GM19239 (cell line): ENCODE results near the gene UNK.
"Not testable (repeated sequence)": the region's sequence is repeated elsewhere in the genome, so short reads cannot be mapped to it uniquely, and the experiment has no call there.

Source experiments
- DNase-seq: peaks from one replicate; pipeline ENCODE4 v3.0.0; 2011; ENCODE audit warnings: low spot score; ENCODE audit not compliant: insufficient read length
- FAIRE-seq: peaks from 2 replicates; lab custom pipeline; 2011; peaks lifted over from hg19 to GRCh38; lab: Jason Lieb, UNC

Gene UNK

GRCh38 chr17:75791254-75791653 is 6.6 kb downstream of the UNK start:
- DNase-seq, result no peak
- FAIRE-seq, result no peak

- DNase-seq, result no peak
- no peak for FAIRE-seq
Observed at GRCh38 chr17:75793460-75793859, 8.9 kb downstream of the UNK start.

GRCh38 chr17:75795820-75796607 is 11.4 kb downstream of the UNK start:
- FAIRE-seq, result no peak
- no peak for DNase-seq

GRCh38 chr17:75799402-75799801 is 14.8 kb downstream of the UNK start:
- no peak for FAIRE-seq
- no peak for DNase-seq

GRCh38 chr17:75803883-75804282 is 19.3 kb downstream of the UNK start:
- FAIRE-seq (no peak), DNase-seq (no peak)

- no peak for DNase-seq
- no peak for FAIRE-seq
Observed at GRCh38 chr17:75806822-75807500, 22.4 kb downstream of the UNK start.

GRCh38 chr17:75807861-75808260 is 23.3 kb downstream of the UNK start:
- no peak for DNase-seq
- FAIRE-seq, result no peak

- FAIRE-seq, result no peak
- no peak for DNase-seq
Observed at GRCh38 chr17:75808549-75808904, 23.9 kb downstream of the UNK start.

- FAIRE-seq (no peak), DNase-seq (no peak)
Observed at GRCh38 chr17:75808905-75809621, 24.5 kb downstream of the UNK start.

- FAIRE-seq, result no peak
Observed at GRCh38 chr17:75809631-75810111, 25.1 kb downstream of the UNK start.

GRCh38 chr17:75810216-75810615 is 25.6 kb downstream of the UNK start:
- DNase-seq (no peak), FAIRE-seq (no peak)

More at GRCh38 chr17:75809631-75810111, 25.1 kb downstream of the UNK start:
- DNase-seq, result no peak

GRCh38 chr17:75810756-75811155 is 26.1 kb downstream of the UNK start:
- DNase-seq, FAIRE-seq: not testable (repeated sequence)

GRCh38 chr17:75811174-75811573 is 26.6 kb downstream of the UNK start:
- FAIRE-seq, result no peak
- no peak for DNase-seq

GRCh38 chr17:75812096-75813013 is 27.7 kb downstream of the UNK start:
- DNase-seq (no peak), FAIRE-seq (no peak)

- FAIRE-seq, result no peak
Observed at GRCh38 chr17:75813081-75814020, 28.7 kb downstream of the UNK start.

GRCh38 chr17:75814021-75814395 is 29.4 kb downstream of the UNK start:
- FAIRE-seq (no peak), DNase-seq (no peak)

More at GRCh38 chr17:75813081-75814020, 28.7 kb downstream of the UNK start:
- DNase-seq, result no peak

GRCh38 chr17:75814900-75815373 is 30.3 kb downstream of the UNK start:
- no peak for DNase-seq
- no peak for FAIRE-seq

- no peak for DNase-seq
Observed at GRCh38 chr17:75815399-75815798, 30.8 kb downstream of the UNK start.

GRCh38 chr17:75816693-75817092 is 32.1 kb downstream of the UNK start:
- FAIRE-seq, result no peak
- DNase-seq, result no peak

More at GRCh38 chr17:75815399-75815798, 30.8 kb downstream of the UNK start:
- no peak for FAIRE-seq
